DMS 273 (cell line): ENCODE results near the gene SNTA1.
A peak's percentile ranks its signal among the peaks of the same experiment; 100 is the strongest.
"Not testable (repeated sequence)": the region's sequence is repeated elsewhere in the genome, so short reads cannot be mapped to it uniquely, and the experiment has no call there.

Experiments
- DNase-seq: peaks from one replicate; lab custom pipeline; 2025; ENCODE audit not compliant: unreplicated experiment; lab: John Stamatoyannopoulos, UW

The SNTA1 gene

GRCh38 chr20:33433465-33434234, 9.9 kb downstream of the SNTA1 start:
- DNase-seq: no peak

GRCh38 chr20:33431797-33432381, 11.7 kb downstream of the SNTA1 start:
- DNase-seq: no peak

DNA sequence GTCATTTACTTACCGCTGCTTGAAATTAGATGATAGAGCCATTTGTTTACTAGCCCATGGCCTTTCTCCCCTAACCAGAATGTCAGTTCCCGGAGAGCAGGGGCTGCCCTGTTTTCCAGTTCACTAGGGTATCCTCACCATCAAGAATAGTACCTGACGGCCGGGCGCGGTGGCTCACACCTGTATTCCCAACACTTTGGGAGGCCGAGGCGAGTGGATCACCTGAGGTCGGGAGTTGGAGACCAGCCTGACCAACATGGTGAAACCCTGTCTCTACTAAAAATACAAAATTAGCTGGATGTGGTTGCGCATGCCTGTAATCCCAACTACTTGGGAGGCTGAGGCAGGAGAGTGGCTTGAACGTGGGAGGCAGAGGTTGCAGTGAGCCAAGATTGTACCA, 19.7 kb downstream of the SNTA1 start:
- DNase-seq: not testable (repeated sequence)

DNA sequence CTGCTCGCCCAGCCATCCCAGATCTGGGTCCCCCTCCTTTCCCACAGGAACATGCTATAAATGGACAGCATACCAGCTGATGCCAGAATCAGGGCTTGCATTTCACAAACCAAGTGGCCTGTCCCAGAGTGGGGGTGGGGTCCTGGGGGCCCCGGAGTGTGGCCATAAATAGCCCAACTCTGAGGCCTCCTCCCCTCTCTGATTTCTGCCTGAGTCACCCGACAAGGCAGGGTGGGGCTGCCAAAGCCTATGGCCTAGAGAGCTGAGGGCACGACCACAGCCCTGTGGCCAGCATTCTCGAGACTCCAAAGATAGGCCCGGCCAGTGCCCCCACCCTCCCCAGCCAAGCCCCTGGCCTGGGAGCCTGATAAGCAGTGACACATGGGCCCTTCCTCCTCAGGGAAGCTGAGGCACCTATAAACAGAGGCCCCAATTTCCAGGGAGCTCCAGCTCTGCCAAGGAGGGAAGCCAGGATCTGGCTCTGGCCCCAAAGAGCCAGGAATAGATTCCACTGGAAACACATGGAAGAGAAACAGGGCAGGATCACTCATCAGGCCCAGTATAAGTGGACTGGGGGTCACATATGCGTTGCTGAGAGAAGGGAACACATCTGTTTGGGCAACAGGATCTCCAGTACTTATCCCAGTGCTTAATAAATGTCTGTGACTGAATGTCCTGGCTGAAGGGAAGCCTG, 20.3 kb downstream of the SNTA1 start:
- DNase-seq: no peak

GRCh38 chr20:33419140-33419974, 24.2 kb downstream of the SNTA1 start:
- DNase-seq: peak; percentile 64

GRCh38 chr20:33418033-33418432, 25.5 kb downstream of the SNTA1 start:
- DNase-seq: no peak

DNA sequence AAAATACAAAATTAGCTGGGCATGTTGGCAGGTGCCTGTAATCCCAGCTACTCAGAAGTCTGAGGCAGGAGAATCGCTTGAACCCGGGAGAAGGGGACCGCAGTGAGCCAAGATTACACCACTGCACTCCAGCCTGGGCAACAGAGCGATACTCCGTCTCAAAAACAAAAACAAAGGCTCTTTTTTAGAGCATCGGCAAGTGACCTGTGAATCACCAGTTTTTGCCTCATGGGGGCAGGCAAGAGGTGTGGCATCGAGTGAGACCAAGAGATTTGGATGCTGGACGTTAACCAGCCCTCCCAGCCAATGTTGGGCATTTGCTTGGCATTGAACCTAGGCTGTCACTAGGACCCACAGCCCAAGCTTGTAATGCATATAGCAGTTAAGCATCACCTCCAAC, 27.6 kb downstream of the SNTA1 start:
- DNase-seq: peak; percentile 71

DNA sequence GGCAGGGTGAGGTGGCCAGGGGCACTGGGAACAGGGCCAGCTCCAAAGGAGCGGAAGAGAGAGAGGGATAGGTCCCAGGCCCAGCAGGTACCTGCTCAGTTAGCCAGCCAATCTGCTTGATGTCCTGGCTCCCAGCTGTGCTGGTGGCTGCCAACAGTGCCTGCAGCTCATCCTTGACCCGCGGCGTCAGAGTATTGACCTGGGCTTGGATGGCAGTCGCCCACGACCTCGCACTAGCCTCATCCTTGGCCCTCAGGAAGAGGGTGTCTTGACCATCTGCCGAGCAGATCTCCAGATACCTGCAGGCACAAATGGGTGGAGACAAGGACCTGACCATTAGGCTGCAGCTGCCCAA, 31.1 kb downstream of the SNTA1 start:
- peak; percentile 52 for DNase-seq

DNA sequence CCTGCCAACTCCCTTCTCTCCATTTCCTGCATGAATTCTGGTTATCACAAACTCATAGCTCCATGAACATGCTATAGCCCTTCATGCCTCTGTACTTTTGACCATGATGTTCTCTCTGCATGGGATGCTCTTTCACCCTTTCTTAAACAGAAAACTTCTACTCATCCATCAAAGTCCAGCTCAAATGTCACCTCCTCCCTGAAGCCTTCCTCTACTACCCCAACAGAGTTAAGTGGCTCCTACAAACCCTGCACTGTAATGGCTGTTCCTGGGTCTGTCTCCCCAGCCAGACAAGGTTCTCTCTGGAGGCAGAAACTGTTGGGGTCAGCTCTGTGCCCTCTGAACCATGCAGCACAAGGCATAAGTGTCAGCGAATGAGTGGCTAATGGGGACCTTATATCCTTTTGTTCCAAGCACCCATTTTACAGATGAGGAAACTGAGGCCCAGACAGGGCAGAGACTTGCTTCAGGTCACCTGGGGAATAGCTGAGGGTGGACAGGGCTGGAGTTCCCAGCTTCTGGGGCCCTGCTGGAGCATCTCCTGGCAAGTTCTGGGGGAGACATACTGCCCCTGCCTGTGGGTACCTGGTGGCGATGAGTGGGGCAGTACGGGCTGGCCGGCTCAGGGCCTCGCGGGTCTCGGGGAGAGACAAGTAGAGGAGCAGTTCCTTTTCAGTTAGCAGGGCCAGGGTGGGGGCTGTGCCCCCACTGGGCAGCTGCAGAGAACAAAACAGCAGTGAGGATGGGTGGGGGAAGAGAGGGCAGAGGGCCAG, 31.7 kb downstream of the SNTA1 start:
- DNase-seq: no peak

GRCh38 chr20:33411242-33411641, 32.3 kb downstream of the SNTA1 start:
- peak; percentile 96 for DNase-seq

- no peak for DNase-seq
These were observed 33.4 kb downstream of the SNTA1 start for GRCh38 chr20:33410081-33410742.

GRCh38 chr20:33408716-33409654, 34.6 kb downstream of the SNTA1 start:
- DNase-seq: no peak

DNA sequence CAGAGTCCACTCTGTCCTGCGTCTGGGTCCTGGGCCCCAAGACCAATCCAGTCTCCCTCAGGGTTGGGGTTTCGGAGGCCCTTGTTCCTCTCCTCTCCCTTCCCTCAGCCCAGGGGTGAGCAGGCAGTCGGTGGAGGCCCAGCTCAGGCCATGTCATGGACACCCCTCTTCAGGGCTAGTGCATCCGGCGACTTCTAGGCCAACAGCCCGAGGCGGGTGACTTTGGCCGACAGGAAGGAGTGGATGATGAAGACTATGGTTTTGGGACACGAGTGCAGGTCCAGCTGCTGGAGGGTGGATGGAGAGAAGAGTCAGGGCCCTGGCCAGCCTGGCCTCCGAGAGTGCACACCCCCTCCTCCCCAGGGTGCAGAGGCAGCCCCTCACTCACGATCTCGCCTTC, 35.2 kb downstream of the SNTA1 start:
- no peak for DNase-seq

DNA sequence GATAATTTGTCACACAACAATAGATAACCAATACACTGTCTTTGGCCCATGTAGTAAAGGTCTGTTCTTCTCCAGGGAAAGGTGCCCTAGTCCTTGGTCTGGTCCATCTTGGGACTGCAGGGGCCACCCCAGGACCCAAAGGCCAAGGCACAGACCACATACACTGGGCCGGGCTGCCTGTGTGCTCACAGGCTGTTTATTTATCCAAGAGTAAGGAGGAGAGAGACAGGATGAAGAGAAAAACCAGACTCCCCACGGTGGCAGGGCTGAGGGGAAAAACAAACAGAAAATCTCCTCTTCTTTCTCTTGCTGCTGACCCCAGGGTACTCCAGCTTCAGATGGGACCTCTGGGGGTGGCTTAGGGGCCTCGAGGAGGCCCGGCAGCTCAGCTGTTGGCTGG, 35.8 kb downstream of the SNTA1 start:
- DNase-seq: no peak

DNA sequence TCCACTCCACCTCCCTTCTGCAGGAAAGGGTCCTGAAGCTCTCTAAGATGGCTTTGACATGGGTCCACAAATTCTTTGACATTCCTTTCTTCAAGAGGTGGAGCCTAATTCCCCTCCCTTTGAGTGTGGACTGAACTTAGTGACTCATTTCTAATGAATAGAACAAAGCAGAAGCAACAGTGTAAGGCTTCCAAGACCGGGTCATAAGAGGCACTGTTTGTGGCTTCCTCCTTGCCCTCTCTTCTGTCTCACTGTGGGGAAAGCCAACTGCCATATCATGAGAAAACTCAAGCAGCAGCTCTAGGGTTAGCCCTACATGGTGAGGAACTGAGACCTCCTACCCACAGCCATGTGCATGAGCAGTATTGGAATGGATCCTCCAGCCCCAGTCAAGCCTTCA, 36.3 kb downstream of the SNTA1 start:
- DNase-seq: no peak

GRCh38 chr20:33404281-33404680, 39.3 kb downstream of the SNTA1 start:
- DNase-seq: no peak

GRCh38 chr20:33401921-33402369, 41.6 kb downstream of the SNTA1 start:
- peak; percentile 35 for DNase-seq

GRCh38 chr20:33401184-33401920, 42.2 kb downstream of the SNTA1 start, which contains the start of gene CDK5RAP1:
Gene CDK5RAP1 (minus strand): TSS chr20:33401519. CDS start chr20:33397064, 4,455 bp downstream.
- DNase-seq: peak; percentile 97
